Measurements from ENCODE around the gene SYNE1. TPM values are rescaled to one million over a fixed set of nuclear protein-coding genes. Genes with fewer than 3 reads are reported as not detected.

Gene SYNE1
- total RNA-seq, 2 donors from 2014 or later: 15.8 to 30.1 TPM

DNA sequence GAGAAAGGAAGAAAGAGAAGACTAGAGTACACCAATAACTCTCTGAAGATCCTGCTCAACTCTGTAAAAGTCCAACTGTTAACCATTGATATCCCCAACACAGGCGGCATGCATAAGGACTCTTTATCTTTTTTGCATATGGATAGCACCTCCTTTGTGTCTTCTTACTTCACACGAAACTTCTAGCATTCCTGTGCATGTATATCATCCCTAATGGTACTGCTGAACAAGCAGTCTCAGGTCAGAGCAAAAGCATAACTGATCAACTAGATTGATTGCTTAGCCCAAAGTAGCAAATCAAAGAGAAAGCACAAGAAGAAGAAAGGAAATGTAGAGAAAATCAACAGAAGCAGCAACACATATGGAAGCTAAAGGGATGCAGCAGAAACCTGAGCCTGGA lies 234.4 kb downstream of the SYNE1 start:
- intact Hi-C loops (cut with DNase I, micrococcal nuclease): no loop called here
- DNase-seq (no peak), ATAC-seq (no peak)

DNA sequence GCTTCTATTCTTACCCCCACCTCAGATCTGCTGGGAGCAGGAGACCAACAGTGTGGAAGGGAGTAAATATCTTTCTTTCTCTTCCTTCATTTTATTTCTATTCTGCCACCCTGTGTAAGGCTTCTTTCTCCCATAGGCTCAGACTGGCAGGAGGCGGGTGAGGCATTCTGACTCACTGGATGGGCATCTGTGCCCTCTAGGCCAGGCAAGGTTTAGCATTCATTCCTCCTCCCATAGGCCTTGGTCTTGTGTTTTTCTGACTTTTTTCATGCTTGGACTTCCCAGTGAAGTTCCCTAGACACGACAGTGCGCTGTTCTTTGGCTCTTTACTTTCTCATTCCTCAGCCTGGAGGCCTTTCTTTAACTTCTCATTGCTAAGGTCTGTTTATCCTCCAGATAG lies 235.2 kb downstream of the SYNE1 start:
- ATAC-seq (no peak), DNase-seq (no peak)
- intact Hi-C loops (cut with DNase I, micrococcal nuclease): no loop called here

DNA sequence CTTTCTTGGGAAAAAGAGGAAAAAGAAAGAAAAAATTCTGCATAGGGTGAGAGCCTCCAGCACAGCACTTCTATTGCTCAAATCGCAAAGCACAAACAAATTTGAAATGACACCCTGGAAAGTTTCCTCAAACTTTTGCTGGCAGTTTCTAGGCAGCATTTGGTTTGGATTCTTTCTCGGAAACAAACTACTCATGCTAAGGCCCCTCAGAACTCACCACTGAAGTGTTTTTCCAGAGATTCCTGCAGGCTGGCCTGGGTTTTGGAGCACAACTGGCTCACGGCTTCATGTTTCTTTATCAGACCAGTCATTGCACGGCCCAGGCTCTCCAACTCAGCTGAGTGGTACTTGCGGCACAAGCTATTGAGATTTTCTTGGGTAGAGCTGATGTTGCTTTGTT lies 237.8 kb downstream of the SYNE1 start:
- ATAC-seq: no peak
- no peak for DNase-seq
- intact Hi-C loops (cut with DNase I, micrococcal nuclease): no loop called here

DNA sequence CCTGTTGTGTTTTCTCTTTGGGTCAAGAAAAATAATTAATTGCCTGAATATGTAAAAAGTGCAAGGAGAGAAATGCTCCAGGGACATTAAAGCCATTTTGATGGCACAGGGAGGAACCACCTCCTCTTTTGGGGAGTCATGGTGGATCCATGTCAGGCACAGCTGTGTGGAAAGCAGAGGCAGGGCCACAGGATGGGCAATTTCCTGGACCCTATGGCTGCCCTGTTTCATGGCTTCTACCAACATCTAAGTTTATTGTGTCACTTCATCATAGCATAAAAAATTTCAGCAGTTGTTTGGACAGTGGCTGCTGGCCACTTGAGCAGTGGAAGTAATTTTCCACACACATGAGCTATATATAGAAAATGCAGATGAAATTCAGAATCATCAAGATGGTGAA lies 238.2 kb downstream of the SYNE1 start:
- ATAC-seq: no peak
- DNase-seq: no peak

GRCh38 chr6:152398316-152398715 lies 238.8 kb downstream of the SYNE1 start:
- no peak for ATAC-seq
- no peak for DNase-seq
- intact Hi-C loops (cut with DNase I, micrococcal nuclease): no loop called here

More for the DNA sequence above, 238.2 kb downstream of the SYNE1 start:
- intact Hi-C loops (cut with DNase I, micrococcal nuclease): no loop called here

GRCh38 chr6:152394303-152394702 lies 242.9 kb downstream of the SYNE1 start:
- intact Hi-C loops (cut with DNase I, micrococcal nuclease): no loop called here
- ATAC-seq (no peak), DNase-seq (no peak)

- ATAC-seq (no peak), DNase-seq (no peak)
- intact Hi-C loops (cut with DNase I, micrococcal nuclease): no loop called here
These were observed 245.8 kb downstream of the SYNE1 start for GRCh38 chr6:152391179-152391880.

GRCh38 chr6:152387091-152387490 lies 250.1 kb downstream of the SYNE1 start:
- intact Hi-C loops (cut with DNase I, micrococcal nuclease): no loop called here
- ATAC-seq: no peak
- DNase-seq: no peak

GRCh38 chr6:152386131-152386530 lies 251.0 kb downstream of the SYNE1 start:
- ATAC-seq (no peak), DNase-seq (no peak)
- intact Hi-C loops (cut with DNase I, micrococcal nuclease): no loop called here

- intact Hi-C loops (cut with DNase I, micrococcal nuclease): no loop called here
- DNase-seq: peak; percentile 34 to 69
- ATAC-seq: peak; percentile 51
These were observed 255.9 kb downstream of the SYNE1 start for GRCh38 chr6:152380993-152381898.

GRCh38 chr6:152380351-152380767 lies 256.8 kb downstream of the SYNE1 start:
- intact Hi-C loops (cut with DNase I, micrococcal nuclease): no loop called here
- no peak for DNase-seq
- ATAC-seq: no peak

- intact Hi-C loops (cut with DNase I, micrococcal nuclease): no loop called here
- DNase-seq: no peak
These were observed 257.7 kb downstream of the SYNE1 start for GRCh38 chr6:152379423-152379822.

DNA sequence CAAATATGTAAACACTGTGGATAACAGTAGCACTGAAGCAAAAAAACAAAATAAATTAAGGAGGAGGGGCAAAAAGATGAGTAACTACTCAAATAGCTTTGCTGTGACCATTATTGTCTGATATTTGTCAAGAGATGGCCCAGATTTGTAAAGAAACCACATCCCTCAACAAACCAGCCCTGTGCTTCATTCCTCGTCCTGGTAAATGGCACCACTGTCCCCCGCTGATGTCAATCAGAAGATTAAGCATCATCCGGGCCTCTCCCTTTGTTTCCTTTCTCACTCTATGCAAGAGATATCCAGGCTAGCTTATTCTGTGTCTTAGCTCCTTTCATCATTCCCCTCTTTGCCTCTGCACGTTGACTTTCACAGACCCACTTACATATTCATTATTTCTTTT lies 259.0 kb downstream of the SYNE1 start:
- ATAC-seq: no peak
- DNase-seq: no peak
- intact Hi-C loops (cut with DNase I, micrococcal nuclease): no loop called here

More at GRCh38 chr6:152379423-152379822, 257.7 kb downstream of the SYNE1 start:
- no peak for ATAC-seq

GRCh38 chr6:152375197-152375596 lies 262.0 kb downstream of the SYNE1 start:
- ATAC-seq (no peak), DNase-seq (no peak)
- intact Hi-C loops (cut with DNase I, micrococcal nuclease): no loop called here

DNA sequence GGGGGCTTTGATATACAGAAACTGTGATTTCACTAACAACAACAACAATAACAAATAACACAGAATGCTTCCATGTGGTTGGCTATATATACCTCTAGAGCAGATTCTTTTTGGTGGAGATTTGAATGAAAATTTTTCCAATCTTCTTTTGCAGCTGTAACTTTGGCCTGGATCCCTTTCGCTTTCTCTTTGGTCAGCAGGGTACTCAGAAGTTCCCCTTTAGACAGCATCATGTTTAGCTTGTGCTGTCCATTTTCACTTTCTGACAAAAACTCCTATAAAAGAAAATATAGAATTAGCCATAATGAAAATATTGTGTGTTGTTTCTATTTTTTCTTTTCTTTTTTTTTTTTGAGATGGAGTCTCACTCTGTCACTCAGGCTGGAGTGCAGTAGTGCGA lies 264.2 kb downstream of the SYNE1 start:
- no peak for ATAC-seq
- no peak for DNase-seq
- intact Hi-C loops (cut with DNase I, micrococcal nuclease): no loop called here

DNA sequence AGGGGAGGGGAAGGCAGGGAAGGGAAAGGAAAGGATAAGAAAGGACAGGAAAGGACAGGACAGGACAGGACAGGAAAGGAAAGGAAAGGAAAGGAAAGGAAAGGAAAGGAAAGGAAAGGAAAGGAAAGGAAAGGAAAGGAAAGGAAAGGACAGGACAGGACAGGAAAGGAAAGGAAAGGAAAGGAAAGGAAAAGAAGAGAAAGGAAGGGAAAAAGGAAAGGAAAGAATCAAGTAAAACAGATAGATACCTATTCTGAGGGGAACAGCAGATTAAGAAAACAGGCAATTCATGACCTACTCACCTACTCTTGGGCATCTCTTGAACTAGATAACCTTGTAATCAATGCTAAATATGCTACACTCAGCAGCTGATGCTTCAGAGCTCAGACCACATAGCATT lies 265.4 kb downstream of the SYNE1 start:
- ATAC-seq (no peak), DNase-seq (no peak)

GRCh38 chr6:152368751-152369624 lies 268.2 kb downstream of the SYNE1 start:
- intact Hi-C loops (cut with DNase I, micrococcal nuclease): no loop called here
- DNase-seq (peak in 1 of 2 donors; percentile 11), ATAC-seq (no peak)

More for the DNA sequence above, 265.4 kb downstream of the SYNE1 start:
- intact Hi-C loops (cut with DNase I, micrococcal nuclease): no loop called here

- no peak for DNase-seq
- ATAC-seq: no peak
- intact Hi-C loops (cut with DNase I, micrococcal nuclease): no loop called here
These were observed 272.3 kb downstream of the SYNE1 start for GRCh38 chr6:152364866-152365265.

GRCh38 chr6:152360034-152360433 lies 277.1 kb downstream of the SYNE1 start:
- ATAC-seq (no peak), DNase-seq (no peak)
- intact Hi-C loops (cut with DNase I, micrococcal nuclease): no loop called here
